GM23338 (cell line): ENCODE data around the gene MCM3. TPM values are rescaled to one million over a fixed set of nuclear protein-coding genes. Genes with fewer than 3 reads are reported as not detected.

Experiments used
- ATAC-seq: fragments of 200-7000 bp; cut with Tn5 transposase; 3 replicates; pipeline ENCODE4 v1.9.1; 2020
- DNase-seq: peaks from one replicate; pipeline ENCODE4 v3.0.0-alpha.2; 2015; ENCODE audit warnings: low spot score
- H2AFZ ChIP-seq: fragments of 200-600 bp; sonication (generic); 2 replicates; pipeline ENCODE4 v1.8.0; 2016; ENCODE audit warnings: antibody characterized with exemption, mild to moderate bottlenecking, moderate library complexity
- H3F3A ChIP-seq: fragments of 200-600 bp; sonication (generic); replicated peaks from 2 replicates; pipeline ENCODE4 v1.8.0; 2017; ENCODE audit warnings: antibody characterized with exemption, mixed run types, low read depth
- H3K27ac ChIP-seq: fragments of 200-600 bp; sonication (generic); 2 replicates; pipeline ENCODE4 v1.6.1; 2016; ENCODE audit warnings: low read depth
- H3K27me3 ChIP-seq: fragments of 200-600 bp; sonication (generic); 2 replicates; pipeline ENCODE4 v1.8.0; 2016; ENCODE audit warnings: mild to moderate bottlenecking, mixed run types, moderate library complexity; ENCODE audit not compliant: insufficient read depth
- H3K36me3 ChIP-seq: fragments of 200-600 bp; sonication (generic); 2 replicates; pipeline ENCODE4 v1.8.0; 2016; ENCODE audit warnings: mild to moderate bottlenecking; ENCODE audit not compliant: insufficient read depth
- H3K4me1 ChIP-seq: fragments of 200-600 bp; sonication (generic); 2 replicates; pipeline ENCODE4 v1.8.0; 2016; ENCODE audit warnings: mild to moderate bottlenecking, moderate library complexity; ENCODE audit not compliant: insufficient read depth
- H3K4me2 ChIP-seq: fragments of 200-600 bp; sonication (generic); 2 replicates; pipeline ENCODE4 v1.7.1; 2017; ENCODE audit warnings: mixed run types
- H3K4me3 ChIP-seq: fragments of 200-600 bp; sonication (generic); 2 replicates; pipeline ENCODE4 v1.6.1; 2016; ENCODE audit warnings: mixed run types
- H3K79me2 ChIP-seq: fragments of 200-600 bp; sonication (generic); replicated peaks from 2 replicates; pipeline ENCODE4 v1.8.0; 2017; ENCODE audit warnings: mild to moderate bottlenecking; ENCODE audit not compliant: insufficient read depth
- H3K9me2 ChIP-seq: fragments of 200-600 bp; sonication (generic); 2 replicates; pipeline ENCODE4 v1.8.0; 2017; ENCODE audit not compliant: insufficient read depth
- H4K20me1 ChIP-seq: fragments of 200-600 bp; sonication (generic); replicated peaks from 2 replicates; pipeline ENCODE4 v1.8.0; 2017; ENCODE audit warnings: mild to moderate bottlenecking; ENCODE audit not compliant: insufficient read depth
- H3K27ac Mint-ChIP-seq: 2 replicates; pipeline ENCODE4 v1.8.0; 2020; ENCODE audit warnings: inconsistent platforms, mild to moderate bottlenecking, moderate library complexity, mixed read lengths
- H3K27me3 Mint-ChIP-seq: 3 replicates; pipeline ENCODE4 v1.8.0; 2022; ENCODE audit warnings: low read depth, mild to moderate bottlenecking, moderate library complexity, mixed read lengths, inconsistent platforms; ENCODE audit not compliant: insufficient read depth, poor library complexity
- H3K36me3 Mint-ChIP-seq: 3 replicates; pipeline ENCODE4 v1.8.0; 2021; ENCODE audit warnings: low read depth, mild to moderate bottlenecking, inconsistent platforms, moderate library complexity, mixed read lengths
- H3K4me1 Mint-ChIP-seq: 3 replicates; pipeline ENCODE4 v1.8.0; 2020; ENCODE audit warnings: mild to moderate bottlenecking, inconsistent platforms, mixed read lengths
- H3K4me3 Mint-ChIP-seq: 3 replicates; pipeline ENCODE4 v1.8.0; 2021; ENCODE audit warnings: moderate library complexity, mild to moderate bottlenecking, inconsistent platforms, mixed read lengths
- H3K9me3 Mint-ChIP-seq: 3 replicates; pipeline ENCODE4 v1.8.0; 2020; ENCODE audit warnings: moderate library complexity, mild to moderate bottlenecking, inconsistent platforms, mixed read lengths
- CREB1 ChIP-seq: fragments of 250-450 bp; sonication (Bioruptor Pico); IDR thresholded peaks from 2 replicates; pipeline ENCODE4 v1.5.0; 2020; ENCODE audit warnings: low read depth, mild to moderate bottlenecking, moderate library complexity
- JUNB ChIP-seq: IDR thresholded peaks from one replicate; pipeline ENCODE4 v1.6.1; 2016; ENCODE audit warnings: antibody characterized with exemption; ENCODE audit not compliant: unreplicated experiment
- NANOG ChIP-seq: IDR thresholded peaks from 2 replicates; pipeline ENCODE4 v1.6.1; 2016; ENCODE audit warnings: antibody characterized with exemption, borderline replicate concordance
- POLR2AphosphoS5 ChIP-seq: IDR thresholded peaks from 2 replicates; pipeline ENCODE4 v1.6.1; 2016; ENCODE audit warnings: antibody characterized with exemption, low read depth
- STAT1 ChIP-seq: IDR thresholded peaks from one replicate; pipeline ENCODE4 v1.6.1; 2016; ENCODE audit warnings: antibody characterized with exemption; ENCODE audit not compliant: unreplicated experiment
- polyA plus RNA-seq: library from polyadenylated mRNA; unstranded; fragments of >200 nt; fragmentation: Nextera tagmentation; extraction: Ambion mirVana; gene quantifications from 2 replicates; pipeline ENCODE4 v1.2.1, GENCODE V29; 2016
- total RNA-seq: library from RNA; depleted of rRNA; stranded (reverse); fragments of >200 nt; shearing (Covaris generic); gene quantifications from 2 replicates; pipeline ENCODE4 v1.2.3, GENCODE V29; 2014
- TF ChIP-seq, protein P1 (sequence below): fragments of 250-450 bp; sonication (Bioruptor Pico); IDR thresholded peaks from 2 replicates; pipeline ENCODE4 v1.5.0; 2020; ENCODE audit warnings: mild to moderate bottlenecking, moderate library complexity
- TF ChIP-seq, protein P2 (sequence below), 2 experiments: fragments of 200-600 bp in 1 of 2; sonication (generic) in 1 of 2; conservative IDR thresholded peaks; 2 replicates each; pipeline versions ENCODE4 v1.5.1 to v1.6.1; 2016 to 2017; ENCODE audit warnings: antibody characterized with exemption in 2 of 2, low read depth in 2 of 2, mild to moderate bottlenecking in 2 of 2, moderate library complexity in 1 of 2
- TF ChIP-seq, protein P3 (sequence below): IDR thresholded peaks from one replicate; pipeline ENCODE4 v1.6.1; 2018; ENCODE audit warnings: antibody characterized with exemption; ENCODE audit not compliant: unreplicated experiment

MCM3 gene
- total and polyA plus RNA-seq, 2 experiments from 2014 or later: 157 to 369 TPM

DNA sequence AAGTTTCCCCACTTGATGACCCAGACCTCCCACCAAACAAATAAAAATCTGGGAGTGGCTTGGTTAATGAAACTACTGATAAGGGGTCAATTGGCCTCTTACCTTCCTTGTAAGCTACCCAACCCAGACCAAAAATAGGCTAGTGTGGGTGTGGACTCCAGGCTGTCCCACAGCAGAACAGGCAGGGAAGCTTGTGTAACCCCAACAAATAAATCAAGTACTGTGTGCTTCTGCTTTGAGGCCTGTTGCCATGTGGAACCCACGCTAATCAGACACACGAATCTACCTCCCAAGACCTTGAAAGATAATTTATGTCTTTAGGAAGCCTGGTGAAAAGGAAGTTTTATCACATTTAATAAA, 43.7 kb upstream of the MCM3 start (continued):
- TF ChIP-seq, protein P1, sequence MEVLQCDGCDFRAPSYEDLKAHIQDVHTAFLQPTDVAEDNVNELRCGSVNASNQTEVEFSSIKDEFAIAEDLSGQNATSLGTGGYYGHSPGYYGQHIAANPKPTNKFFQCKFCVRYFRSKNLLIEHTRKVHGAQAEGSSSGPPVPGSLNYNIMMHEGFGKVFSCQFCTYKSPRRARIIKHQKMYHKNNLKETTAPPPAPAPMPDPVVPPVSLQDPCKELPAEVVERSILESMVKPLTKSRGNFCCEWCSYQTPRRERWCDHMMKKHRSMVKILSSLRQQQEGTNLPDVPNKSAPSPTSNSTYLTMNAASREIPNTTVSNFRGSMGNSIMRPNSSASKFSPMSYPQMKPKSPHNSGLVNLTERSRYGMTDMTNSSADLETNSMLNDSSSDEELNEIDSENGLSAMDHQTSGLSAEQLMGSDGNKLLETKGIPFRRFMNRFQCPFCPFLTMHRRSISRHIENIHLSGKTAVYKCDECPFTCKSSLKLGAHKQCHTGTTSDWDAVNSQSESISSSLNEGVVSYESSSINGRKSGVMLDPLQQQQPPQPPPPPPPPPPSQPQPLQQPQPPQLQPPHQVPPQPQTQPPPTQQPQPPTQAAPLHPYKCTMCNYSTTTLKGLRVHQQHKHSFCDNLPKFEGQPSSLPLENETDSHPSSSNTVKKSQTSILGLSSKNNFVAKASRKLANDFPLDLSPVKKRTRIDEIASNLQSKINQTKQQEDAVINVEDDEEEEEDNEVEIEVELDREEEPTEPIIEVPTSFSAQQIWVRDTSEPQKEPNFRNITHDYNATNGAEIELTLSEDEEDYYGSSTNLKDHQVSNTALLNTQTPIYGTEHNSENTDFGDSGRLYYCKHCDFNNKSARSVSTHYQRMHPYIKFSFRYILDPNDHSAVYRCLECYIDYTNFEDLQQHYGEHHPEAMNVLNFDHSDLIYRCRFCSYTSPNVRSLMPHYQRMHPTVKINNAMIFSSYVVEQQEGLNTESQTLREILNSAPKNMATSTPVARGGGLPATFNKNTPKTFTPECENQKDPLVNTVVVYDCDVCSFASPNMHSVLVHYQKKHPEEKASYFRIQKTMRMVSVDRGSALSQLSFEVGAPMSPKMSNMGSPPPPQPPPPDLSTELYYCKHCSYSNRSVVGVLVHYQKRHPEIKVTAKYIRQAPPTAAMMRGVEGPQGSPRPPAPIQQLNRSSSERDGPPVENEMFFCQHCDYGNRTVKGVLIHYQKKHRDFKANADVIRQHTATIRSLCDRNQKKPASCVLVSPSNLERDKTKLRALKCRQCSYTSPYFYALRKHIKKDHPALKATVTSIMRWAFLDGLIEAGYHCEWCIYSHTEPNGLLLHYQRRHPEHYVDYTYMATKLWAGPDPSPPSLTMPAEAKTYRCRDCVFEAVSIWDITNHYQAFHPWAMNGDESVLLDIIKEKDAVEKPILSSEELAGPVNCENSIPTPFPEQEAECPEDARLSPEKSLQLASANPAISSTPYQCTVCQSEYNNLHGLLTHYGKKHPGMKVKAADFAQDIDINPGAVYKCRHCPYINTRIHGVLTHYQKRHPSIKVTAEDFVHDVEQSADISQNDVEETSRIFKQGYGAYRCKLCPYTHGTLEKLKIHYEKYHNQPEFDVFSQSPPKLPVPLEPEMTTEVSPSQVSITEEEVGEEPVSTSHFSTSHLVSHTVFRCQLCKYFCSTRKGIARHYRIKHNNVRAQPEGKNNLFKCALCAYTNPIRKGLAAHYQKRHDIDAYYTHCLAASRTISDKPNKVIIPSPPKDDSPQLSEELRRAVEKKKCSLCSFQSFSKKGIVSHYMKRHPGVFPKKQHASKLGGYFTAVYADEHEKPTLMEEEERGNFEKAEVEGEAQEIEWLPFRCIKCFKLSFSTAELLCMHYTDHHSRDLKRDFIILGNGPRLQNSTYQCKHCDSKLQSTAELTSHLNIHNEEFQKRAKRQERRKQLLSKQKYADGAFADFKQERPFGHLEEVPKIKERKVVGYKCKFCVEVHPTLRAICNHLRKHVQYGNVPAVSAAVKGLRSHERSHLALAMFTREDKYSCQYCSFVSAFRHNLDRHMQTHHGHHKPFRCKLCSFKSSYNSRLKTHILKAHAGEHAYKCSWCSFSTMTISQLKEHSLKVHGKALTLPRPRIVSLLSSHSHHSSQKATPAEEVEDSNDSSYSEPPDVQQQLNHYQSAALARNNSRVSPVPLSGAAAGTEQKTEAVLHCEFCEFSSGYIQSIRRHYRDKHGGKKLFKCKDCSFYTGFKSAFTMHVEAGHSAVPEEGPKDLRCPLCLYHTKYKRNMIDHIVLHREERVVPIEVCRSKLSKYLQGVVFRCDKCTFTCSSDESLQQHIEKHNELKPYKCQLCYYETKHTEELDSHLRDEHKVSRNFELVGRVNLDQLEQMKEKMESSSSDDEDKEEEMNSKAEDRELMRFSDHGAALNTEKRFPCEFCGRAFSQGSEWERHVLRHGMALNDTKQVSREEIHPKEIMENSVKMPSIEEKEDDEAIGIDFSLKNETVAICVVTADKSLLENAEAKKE (CRISPR knock-in tag): no peak
- TF ChIP-seq, protein P2, sequence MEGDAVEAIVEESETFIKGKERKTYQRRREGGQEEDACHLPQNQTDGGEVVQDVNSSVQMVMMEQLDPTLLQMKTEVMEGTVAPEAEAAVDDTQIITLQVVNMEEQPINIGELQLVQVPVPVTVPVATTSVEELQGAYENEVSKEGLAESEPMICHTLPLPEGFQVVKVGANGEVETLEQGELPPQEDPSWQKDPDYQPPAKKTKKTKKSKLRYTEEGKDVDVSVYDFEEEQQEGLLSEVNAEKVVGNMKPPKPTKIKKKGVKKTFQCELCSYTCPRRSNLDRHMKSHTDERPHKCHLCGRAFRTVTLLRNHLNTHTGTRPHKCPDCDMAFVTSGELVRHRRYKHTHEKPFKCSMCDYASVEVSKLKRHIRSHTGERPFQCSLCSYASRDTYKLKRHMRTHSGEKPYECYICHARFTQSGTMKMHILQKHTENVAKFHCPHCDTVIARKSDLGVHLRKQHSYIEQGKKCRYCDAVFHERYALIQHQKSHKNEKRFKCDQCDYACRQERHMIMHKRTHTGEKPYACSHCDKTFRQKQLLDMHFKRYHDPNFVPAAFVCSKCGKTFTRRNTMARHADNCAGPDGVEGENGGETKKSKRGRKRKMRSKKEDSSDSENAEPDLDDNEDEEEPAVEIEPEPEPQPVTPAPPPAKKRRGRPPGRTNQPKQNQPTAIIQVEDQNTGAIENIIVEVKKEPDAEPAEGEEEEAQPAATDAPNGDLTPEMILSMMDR (conservative IDR thresholded peaks at IDR 0.05; ENCODE audit: low read depth in 2 of 2): no peak
- TF ChIP-seq STAT1: no peak

DNA sequence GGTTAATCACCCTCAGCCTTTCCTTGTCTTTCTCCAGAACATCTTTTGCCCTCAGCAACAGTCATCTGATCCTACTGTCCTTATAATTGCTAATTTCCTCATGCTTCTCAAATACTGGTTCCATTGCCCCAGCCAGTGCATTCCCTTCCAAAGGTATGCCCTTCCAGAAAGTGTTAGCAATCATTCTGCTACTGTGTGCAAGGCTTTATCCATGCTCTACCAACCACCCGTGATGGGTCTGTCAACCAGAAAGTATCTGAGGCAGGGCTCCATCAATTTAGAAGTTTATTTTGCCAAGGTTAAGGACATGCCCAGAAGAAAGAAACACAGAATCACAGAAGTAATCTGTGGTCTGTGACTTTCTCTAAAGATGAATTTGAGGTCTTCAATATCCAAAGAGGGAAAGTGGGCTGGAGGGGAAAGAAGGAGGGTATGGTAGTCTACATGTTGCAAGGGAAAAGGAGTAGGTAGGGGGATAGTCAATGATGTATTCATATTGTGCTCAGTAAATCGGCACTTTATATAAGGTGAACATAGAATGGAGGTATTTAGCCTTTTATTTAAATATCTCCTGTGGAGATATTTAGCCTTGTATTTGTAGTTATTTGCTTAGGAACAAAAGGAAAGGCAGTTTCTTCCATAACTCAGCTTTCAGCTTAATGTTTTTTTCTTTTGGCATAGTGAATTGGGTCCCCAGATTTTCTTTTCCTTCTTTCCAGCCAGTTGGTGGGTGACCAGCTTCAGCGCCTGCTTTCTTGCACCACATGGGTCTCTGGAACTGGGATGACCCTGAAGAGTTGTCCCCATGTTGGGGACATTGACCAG, 42.2 kb upstream of the MCM3 start:
- Histone ChIP-seq H3K4me2 (peak overlapping the region; percentile 63), H3F3A (0 out of 2 replicates have a peak, but pooled peaks cover 4% of the 10 kb centered on the region), H4K20me1 (no peaks in the 10 kb centered on the region), H3K4me1 (peaks cover 18% of the 10 kb centered on the region), H2AFZ (peak overlapping the region; percentile 72), H3K79me2 (no peaks in the 10 kb centered on the region), H3K27ac (peak overlapping the region; percentile 60), H3K4me3 (peak overlapping the region; percentile 39), H3K36me3 (no peaks in the 10 kb centered on the region), H3K27me3 (no peaks in the 10 kb centered on the region), H3K9me2 (0 out of 2 replicates have a peak, but pooled peaks cover 5% of the 10 kb centered on the region)
- Mint-ChIP-seq H3K4me3 (peak overlapping the region; percentile 19; the same call in 1 of the 3 replicates), H3K27me3 (no peaks in the 10 kb centered on the region), H3K9me3 (0 out of 3 replicates have a peak, but pooled peaks cover 2% of the 10 kb centered on the region), H3K36me3 (no peaks in the 10 kb centered on the region; the same call in 2 of the 3 replicates), H3K27ac (peak overlapping the region; percentile 34; the same call in 1 of the 2 replicates), H3K4me1 (peaks cover 29% of the 10 kb centered on the region)
- no peak for ATAC-seq
- no peak for DNase-seq
- TF ChIP-seq NANOG (no peak), CREB1 (CRISPR knock-in tag) (no peak), POLR2AphosphoS5 (no peak), JUNB (no peak)
- TF ChIP-seq, protein P3, sequence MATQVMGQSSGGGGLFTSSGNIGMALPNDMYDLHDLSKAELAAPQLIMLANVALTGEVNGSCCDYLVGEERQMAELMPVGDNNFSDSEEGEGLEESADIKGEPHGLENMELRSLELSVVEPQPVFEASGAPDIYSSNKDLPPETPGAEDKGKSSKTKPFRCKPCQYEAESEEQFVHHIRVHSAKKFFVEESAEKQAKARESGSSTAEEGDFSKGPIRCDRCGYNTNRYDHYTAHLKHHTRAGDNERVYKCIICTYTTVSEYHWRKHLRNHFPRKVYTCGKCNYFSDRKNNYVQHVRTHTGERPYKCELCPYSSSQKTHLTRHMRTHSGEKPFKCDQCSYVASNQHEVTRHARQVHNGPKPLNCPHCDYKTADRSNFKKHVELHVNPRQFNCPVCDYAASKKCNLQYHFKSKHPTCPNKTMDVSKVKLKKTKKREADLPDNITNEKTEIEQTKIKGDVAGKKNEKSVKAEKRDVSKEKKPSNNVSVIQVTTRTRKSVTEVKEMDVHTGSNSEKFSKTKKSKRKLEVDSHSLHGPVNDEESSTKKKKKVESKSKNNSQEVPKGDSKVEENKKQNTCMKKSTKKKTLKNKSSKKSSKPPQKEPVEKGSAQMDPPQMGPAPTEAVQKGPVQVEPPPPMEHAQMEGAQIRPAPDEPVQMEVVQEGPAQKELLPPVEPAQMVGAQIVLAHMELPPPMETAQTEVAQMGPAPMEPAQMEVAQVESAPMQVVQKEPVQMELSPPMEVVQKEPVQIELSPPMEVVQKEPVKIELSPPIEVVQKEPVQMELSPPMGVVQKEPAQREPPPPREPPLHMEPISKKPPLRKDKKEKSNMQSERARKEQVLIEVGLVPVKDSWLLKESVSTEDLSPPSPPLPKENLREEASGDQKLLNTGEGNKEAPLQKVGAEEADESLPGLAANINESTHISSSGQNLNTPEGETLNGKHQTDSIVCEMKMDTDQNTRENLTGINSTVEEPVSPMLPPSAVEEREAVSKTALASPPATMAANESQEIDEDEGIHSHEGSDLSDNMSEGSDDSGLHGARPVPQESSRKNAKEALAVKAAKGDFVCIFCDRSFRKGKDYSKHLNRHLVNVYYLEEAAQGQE: no peak
